Upper lobe of right lung (tissue), 1 donor: ENCODE measurements around the gene ZFP69B. TPM values are rescaled to one million over a fixed set of nuclear protein-coding genes. Genes with fewer than 3 reads are reported as not detected.

ENCODE experiments used
- ATAC-seq: fragments of 200-7000 bp; cut with Tn5 transposase; one replicate; pipeline ENCODE4 v1.9.1; 2020; ENCODE audit warnings: mild to moderate bottlenecking, moderate library complexity
- DNase-seq: peaks from one replicate; pipeline ENCODE4 v3.0.0-alpha.2; 2020
- H3K27ac ChIP-seq: fragments of 200-600 bp; one replicate; pipeline ENCODE4 v1.8.0; 2022
- H3K27me3 ChIP-seq: fragments of 200-600 bp; one replicate; pipeline ENCODE4 v1.8.0; 2022; ENCODE audit warnings: mild to moderate bottlenecking
- H3K36me3 ChIP-seq: fragments of 200-600 bp; one replicate; pipeline ENCODE4 v1.8.0; 2022
- H3K4me1 ChIP-seq: fragments of 200-600 bp; one replicate; pipeline ENCODE4 v1.8.0; 2022
- H3K4me3 ChIP-seq: fragments of 200-600 bp; one replicate; pipeline ENCODE4 v1.8.0; 2022; ENCODE audit warnings: mild to moderate bottlenecking
- H3K9me3 ChIP-seq: fragments of 200-600 bp; one replicate; pipeline ENCODE4 v1.8.0; 2022
- intact Hi-C: fragments of 100-400 bp; cut with DNase I; formaldehyde crosslinking; loops from one replicate; pipeline ENCODE4 v1.11.0; 2022
- total RNA-seq: library from RNA; stranded (reverse); fragmentation: NEBNext Ultra II Directional; extraction: Animal tissue kit (Norgen Biotek cat#: 25700); gene quantifications from one replicate; pipeline ENCODE4 v1.2.1, GENCODE V29; 2021
- TF ChIP-seq, protein P1 (sequence below): fragments of 200-600 bp; IDR thresholded peaks from one replicate; pipeline ENCODE4 v1.8.0; 2022; ENCODE audit warnings: antibody characterized with exemption
- donor health status: DM: no; HTN: yes; CAD: no; lungs with severe emphysema.

Gene ZFP69B
- total RNA-seq, 1 donor from 2014 or later: 1.3 TPM

DNA sequence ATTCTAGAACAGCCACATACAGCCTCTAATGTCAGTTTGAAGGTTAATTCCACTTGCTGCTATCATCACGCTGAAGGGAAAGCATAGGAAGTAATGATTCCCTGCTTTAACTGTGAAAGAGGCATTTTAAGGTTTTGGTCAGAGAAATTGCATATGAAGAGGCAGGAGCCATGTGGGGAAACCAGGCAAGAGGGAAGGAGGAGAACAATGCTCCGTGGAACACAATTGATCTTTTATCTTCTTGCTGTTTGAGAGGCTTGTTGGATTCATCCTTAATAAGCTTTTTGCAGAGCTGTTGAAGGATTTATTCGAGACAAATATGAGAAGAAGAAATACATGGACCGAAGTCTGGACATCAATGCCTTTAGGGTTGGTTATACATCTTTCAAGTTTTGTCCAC lies 40.8 kb upstream of the ZFP69B start:
- TF ChIP-seq, protein P1, sequence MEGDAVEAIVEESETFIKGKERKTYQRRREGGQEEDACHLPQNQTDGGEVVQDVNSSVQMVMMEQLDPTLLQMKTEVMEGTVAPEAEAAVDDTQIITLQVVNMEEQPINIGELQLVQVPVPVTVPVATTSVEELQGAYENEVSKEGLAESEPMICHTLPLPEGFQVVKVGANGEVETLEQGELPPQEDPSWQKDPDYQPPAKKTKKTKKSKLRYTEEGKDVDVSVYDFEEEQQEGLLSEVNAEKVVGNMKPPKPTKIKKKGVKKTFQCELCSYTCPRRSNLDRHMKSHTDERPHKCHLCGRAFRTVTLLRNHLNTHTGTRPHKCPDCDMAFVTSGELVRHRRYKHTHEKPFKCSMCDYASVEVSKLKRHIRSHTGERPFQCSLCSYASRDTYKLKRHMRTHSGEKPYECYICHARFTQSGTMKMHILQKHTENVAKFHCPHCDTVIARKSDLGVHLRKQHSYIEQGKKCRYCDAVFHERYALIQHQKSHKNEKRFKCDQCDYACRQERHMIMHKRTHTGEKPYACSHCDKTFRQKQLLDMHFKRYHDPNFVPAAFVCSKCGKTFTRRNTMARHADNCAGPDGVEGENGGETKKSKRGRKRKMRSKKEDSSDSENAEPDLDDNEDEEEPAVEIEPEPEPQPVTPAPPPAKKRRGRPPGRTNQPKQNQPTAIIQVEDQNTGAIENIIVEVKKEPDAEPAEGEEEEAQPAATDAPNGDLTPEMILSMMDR: no peak
- no peak for DNase-seq
- H3K4me3 ChIP-seq: no peak overlapping the region
- H3K36me3 ChIP-seq: peaks cover 49% of the 10 kb centered on the region
- intact Hi-C loops: loop anchor here (10.0 kb wide), 1 partner anchor 265 kb away; no protein-coding TSS in a partner anchor
- H3K4me1 ChIP-seq: peaks cover 7% of the 10 kb centered on the region
- no peak for ATAC-seq
- no peak overlapping the region for H3K27ac ChIP-seq
- H3K9me3 ChIP-seq: no peaks in the 10 kb centered on the region
- no peaks in the 10 kb centered on the region for H3K27me3 ChIP-seq

DNA sequence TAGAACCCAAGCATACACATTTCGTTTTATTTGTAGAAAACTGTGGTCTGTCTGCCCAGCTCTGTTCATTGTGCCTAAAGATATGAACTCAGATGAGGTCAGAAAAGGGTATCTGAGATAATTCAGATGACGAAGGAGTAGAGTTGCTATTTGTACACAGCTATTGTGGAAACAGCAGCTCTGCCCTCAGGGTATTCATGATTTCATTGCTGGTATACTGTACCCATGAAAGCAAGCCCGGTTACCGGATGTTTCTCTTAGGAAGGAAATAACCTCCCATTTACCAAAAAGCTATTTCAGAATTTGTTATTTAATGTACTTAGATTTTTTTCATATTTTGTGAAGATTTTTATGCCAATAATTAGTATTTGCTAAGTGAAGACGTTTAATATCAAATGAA lies 39.0 kb upstream of the ZFP69B start:
- H3K4me1 ChIP-seq: no peaks in the 10 kb centered on the region
- no peaks in the 10 kb centered on the region for H3K27me3 ChIP-seq
- ATAC-seq (no peak), DNase-seq (no peak)
- H3K27ac ChIP-seq: no peak overlapping the region
- no peak overlapping the region for H3K4me3 ChIP-seq
- H3K9me3 ChIP-seq: no peaks in the 10 kb centered on the region
- intact Hi-C loops: no loop called here
- TF ChIP-seq, protein P1: no peak
- peaks cover 68% of the 10 kb centered on the region for H3K36me3 ChIP-seq

DNA sequence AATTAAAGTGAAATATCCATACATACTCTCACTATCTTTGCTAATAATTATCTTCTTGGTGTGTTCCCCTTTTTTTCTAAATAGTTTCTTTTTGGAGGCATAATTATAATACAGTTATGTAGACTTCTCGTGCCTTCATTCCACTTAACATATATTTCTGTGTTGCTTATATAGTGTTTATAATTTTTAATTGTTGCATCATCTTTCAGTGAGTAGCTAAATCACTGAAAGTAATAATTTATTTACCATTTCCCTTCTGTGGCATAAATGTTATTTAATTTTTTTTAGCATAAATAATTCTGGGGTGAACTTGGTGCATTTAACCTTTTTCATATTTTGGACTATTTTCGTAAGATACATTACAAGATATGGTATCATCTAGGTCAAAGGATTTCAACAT lies 38.4 kb upstream of the ZFP69B start:
- Histone ChIP-seq H3K4me1 (no peaks in the 10 kb centered on the region), H3K27me3 (no peaks in the 10 kb centered on the region), H3K4me3 (no peak overlapping the region), H3K27ac (no peak overlapping the region), H3K36me3 (peaks cover 73% of the 10 kb centered on the region), H3K9me3 (no peaks in the 10 kb centered on the region)
- ATAC-seq (no peak), DNase-seq (no peak)
- intact Hi-C loops: no loop called here
- TF ChIP-seq, protein P1: no peak

DNA sequence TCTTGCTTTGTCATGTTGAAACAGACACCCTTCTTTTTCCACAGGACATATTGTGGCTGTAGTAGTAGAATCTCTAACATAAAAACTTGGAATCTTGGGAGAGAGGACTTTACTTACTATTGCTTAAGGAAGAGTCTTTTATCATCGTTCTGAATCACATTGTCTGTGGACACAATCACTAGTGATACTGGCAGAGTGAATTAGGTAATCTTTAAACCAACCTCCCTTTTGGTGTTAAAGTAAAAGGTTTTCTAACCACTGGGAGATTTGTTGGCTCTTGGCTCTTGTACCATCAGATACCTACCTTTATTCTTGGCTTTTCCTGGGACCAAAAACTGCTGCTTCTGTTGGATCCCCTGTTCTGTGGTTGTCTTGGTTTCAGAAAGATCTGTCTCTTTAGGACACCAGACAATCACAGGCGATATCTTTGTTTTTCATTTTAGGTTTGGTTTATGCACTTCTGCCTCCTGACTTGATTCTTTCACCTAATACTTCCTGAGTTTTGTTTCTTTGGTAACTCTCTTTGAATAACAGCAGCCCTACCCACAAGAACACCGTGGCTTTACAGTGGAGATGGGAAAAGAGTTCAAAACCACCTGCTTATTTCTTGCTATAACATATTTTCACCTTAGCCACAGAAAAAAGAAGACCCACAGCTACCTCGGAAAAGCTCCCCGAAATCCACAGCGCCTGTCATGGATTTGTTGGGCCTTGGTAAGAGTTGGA lies 36.6 kb upstream of the ZFP69B start:
- no peak overlapping the region for H3K27ac ChIP-seq
- DNase-seq: no peak
- H3K36me3 ChIP-seq: peaks cover 83% of the 10 kb centered on the region
- ATAC-seq: no peak
- H3K4me1 ChIP-seq: no peaks in the 10 kb centered on the region
- no peaks in the 10 kb centered on the region for H3K27me3 ChIP-seq
- H3K4me3 ChIP-seq: no peak overlapping the region
- intact Hi-C loops: no loop called here
- no peaks in the 10 kb centered on the region for H3K9me3 ChIP-seq
- TF ChIP-seq, protein P1: no peak

DNA sequence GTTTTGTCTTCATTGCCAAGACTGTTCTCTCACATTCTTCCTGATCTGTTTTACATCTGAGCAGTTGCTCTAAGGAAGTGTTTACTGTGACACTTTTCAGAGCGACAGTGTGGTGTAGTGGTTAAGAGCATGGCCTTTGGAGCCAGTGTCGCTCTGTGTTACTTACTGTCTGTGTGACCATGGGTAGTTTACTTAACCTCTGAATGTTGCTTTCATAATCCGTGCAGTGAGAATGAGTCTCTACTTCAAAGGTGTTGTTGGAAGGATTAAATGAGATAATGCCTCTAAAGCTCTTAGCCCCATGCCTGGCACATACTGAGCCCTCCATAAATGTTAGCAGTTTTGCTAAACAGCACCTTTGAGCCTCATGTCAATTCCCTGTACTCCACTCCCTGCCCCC lies 35.9 kb upstream of the ZFP69B start:
- no peak overlapping the region for H3K27ac ChIP-seq
- H3K9me3 ChIP-seq: no peaks in the 10 kb centered on the region
- H3K4me3 ChIP-seq: no peak overlapping the region
- H3K36me3 ChIP-seq: peaks cover 83% of the 10 kb centered on the region
- H3K4me1 ChIP-seq: no peaks in the 10 kb centered on the region
- intact Hi-C loops: no loop called here
- TF ChIP-seq, protein P1: no peak
- no peak for ATAC-seq
- DNase-seq: no peak
- H3K27me3 ChIP-seq: no peaks in the 10 kb centered on the region
